ENCODE results near the gene CLK3. TPM values are rescaled to one million over a fixed set of nuclear protein-coding genes. Genes with fewer than 3 reads are reported as not detected.

The CLK3 gene
- total and polyA plus RNA-seq, 2 donors (not counting 1 experiment from before 2014, with no cell fraction given) = 39.9 to 43.1 TPM

DNA sequence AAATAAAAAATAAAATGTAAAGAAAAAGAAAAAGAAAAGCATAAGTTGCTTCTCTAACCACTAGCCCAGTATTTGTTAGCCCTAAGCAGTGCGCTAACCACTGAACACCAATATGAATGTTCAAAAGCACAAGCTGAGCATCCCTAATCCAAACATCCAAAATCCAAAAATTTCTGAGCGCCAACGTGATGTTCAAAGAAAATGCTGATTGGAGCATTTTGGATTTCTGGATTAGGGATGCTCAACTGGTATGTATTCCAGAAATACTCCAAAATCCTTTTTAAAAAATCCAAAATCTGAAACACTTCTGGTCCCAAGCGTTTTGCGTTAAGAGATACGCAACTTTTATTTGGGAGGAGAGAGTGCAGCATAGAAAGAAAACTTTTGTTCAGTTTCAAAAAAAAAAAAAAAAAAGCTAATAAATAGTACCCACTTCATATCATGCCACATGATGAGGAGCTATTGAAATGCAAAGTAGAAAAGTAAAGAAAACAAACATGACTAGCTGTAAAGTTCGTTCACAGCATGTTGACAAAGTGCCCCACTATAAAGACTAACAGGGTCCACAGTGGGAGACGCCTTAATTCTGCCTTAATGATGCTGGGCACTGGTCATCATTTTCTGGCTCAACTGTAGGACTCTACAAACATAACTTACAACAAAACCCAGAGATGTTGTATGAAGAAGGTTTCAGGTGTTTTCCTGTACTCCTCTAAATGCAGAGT lies 47.8 kb downstream of the CLK3 start:
- Histone ChIP-seq H3K9me3 (ENCODE audit: control insufficient read depth, insufficient read depth, low read depth, low read length) (no peaks in the 10 kb centered on the region), H3K4me3 (replicated peaks in 1 of 4; ENCODE audit: control extremely low read depth in 1 of 4, insufficient read depth in 1 of 4, low read depth in 3 of 4, low read length in 4 of 4) (no peak overlapping the region), H4K20me1 (ENCODE audit: control insufficient read depth, extremely low read depth, insufficient read depth, low read length) (peaks cover 2% of the 10 kb centered on the region), H3K27me3 (ENCODE audit: control insufficient read depth, insufficient read depth, low read length) (no peaks in the 10 kb centered on the region), H3K4me1 (ENCODE audit: control insufficient read depth, extremely low read depth, insufficient read depth, low read length) (peaks cover 4% of the 10 kb centered on the region), H2AFZ (ENCODE audit: low read length) (no peak overlapping the region), H3K9ac (ENCODE audit: insufficient read depth, low read length) (no peak overlapping the region), H3K4me2 (ENCODE audit: extremely low read depth, insufficient read depth, low read length) (no peak overlapping the region), H3K36me3 (ENCODE audit: control insufficient read depth, insufficient read depth, low read length) (no peaks in the 10 kb centered on the region), H3K27ac (ENCODE audit: insufficient read depth, low read length) (no peak overlapping the region), H3K79me2 (ENCODE audit: control insufficient read depth, insufficient read depth, low read length) (no peaks in the 10 kb centered on the region)
- no peak for TF ChIP-seq EZH2 (IDR thresholded peaks at IDR 0.05; ENCODE audit: low read length, missing control alignments)
- TF ChIP-seq, protein P1, sequence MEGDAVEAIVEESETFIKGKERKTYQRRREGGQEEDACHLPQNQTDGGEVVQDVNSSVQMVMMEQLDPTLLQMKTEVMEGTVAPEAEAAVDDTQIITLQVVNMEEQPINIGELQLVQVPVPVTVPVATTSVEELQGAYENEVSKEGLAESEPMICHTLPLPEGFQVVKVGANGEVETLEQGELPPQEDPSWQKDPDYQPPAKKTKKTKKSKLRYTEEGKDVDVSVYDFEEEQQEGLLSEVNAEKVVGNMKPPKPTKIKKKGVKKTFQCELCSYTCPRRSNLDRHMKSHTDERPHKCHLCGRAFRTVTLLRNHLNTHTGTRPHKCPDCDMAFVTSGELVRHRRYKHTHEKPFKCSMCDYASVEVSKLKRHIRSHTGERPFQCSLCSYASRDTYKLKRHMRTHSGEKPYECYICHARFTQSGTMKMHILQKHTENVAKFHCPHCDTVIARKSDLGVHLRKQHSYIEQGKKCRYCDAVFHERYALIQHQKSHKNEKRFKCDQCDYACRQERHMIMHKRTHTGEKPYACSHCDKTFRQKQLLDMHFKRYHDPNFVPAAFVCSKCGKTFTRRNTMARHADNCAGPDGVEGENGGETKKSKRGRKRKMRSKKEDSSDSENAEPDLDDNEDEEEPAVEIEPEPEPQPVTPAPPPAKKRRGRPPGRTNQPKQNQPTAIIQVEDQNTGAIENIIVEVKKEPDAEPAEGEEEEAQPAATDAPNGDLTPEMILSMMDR (conservative IDR thresholded peaks at IDR 0.05 in 1 of 2, IDR thresholded peaks at IDR 0.05 in 1 of 2; ENCODE audit: low read depth in 1 of 2, low read length in 2 of 2) = no peak
- no peak for DNase-seq (ENCODE audit: low read depth in 2 of 2)

- H3K4me1 ChIP-seq (ENCODE audit: control insufficient read depth, extremely low read depth, insufficient read depth, low read length) = peaks cover 4% of the 10 kb centered on the region
- no peak overlapping the region for H3K27ac ChIP-seq (ENCODE audit: insufficient read depth, low read length)
- H3K27me3 ChIP-seq (ENCODE audit: control insufficient read depth, insufficient read depth, low read length) = no peaks in the 10 kb centered on the region
- H3K9ac ChIP-seq (ENCODE audit: insufficient read depth, low read length) = no peak overlapping the region
- H2AFZ ChIP-seq (ENCODE audit: low read length) = no peak overlapping the region
- no peak overlapping the region for H3K4me2 ChIP-seq (ENCODE audit: extremely low read depth, insufficient read depth, low read length)
- H3K36me3 ChIP-seq (ENCODE audit: control insufficient read depth, insufficient read depth, low read length) = no peaks in the 10 kb centered on the region
- peak; percentile 49 to 61 for DNase-seq (ENCODE audit: low read depth in 2 of 2)
- no peak for TF ChIP-seq EZH2 (IDR thresholded peaks at IDR 0.05; ENCODE audit: low read length, missing control alignments)
- TF ChIP-seq, protein P1 (conservative IDR thresholded peaks at IDR 0.05 in 1 of 2, IDR thresholded peaks at IDR 0.05 in 1 of 2; ENCODE audit: low read depth in 1 of 2, low read length in 2 of 2) = no peak
- no peaks in the 10 kb centered on the region for H4K20me1 ChIP-seq (ENCODE audit: control insufficient read depth, extremely low read depth, insufficient read depth, low read length)
- H3K9me3 ChIP-seq (ENCODE audit: control insufficient read depth, insufficient read depth, low read depth, low read length) = no peaks in the 10 kb centered on the region
- H3K79me2 ChIP-seq (ENCODE audit: control insufficient read depth, insufficient read depth, low read length) = no peaks in the 10 kb centered on the region
- no peak overlapping the region for H3K4me3 ChIP-seq (replicated peaks in 1 of 4; ENCODE audit: control extremely low read depth in 1 of 4, insufficient read depth in 1 of 4, low read depth in 3 of 4, low read length in 4 of 4)
These were observed 48.5 kb downstream of the CLK3 start for GRCh38 chr15:74664028-74664616.

DNA sequence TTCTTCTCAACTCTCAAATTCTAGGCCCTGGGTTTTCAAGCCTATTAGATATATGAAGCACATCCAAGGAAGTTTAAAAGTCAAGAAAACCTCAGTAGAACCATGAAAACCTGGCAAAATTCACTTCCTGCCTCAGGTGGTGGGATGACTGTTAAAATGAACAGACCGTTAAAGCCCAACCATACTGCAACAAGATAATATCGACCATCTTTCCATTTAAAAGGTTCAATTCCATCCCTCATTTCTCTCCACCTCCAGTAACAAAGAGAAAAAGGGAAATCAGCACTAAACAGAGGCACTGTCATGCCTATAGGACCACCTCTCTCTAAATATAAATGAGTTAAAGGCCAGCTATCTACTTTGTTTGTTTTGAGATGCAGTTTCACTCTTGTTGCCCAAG lies 49.0 kb downstream of the CLK3 start:
- TF ChIP-seq, protein P1 (conservative IDR thresholded peaks at IDR 0.05 in 1 of 2, IDR thresholded peaks at IDR 0.05 in 1 of 2; ENCODE audit: low read depth in 1 of 2, low read length in 2 of 2) = no peak
- no peak for TF ChIP-seq EZH2 (IDR thresholded peaks at IDR 0.05; ENCODE audit: low read length, missing control alignments)
- H4K20me1 ChIP-seq (ENCODE audit: control insufficient read depth, extremely low read depth, insufficient read depth, low read length) = no peaks in the 10 kb centered on the region
- no peak overlapping the region for H2AFZ ChIP-seq (ENCODE audit: low read length)
- H3K79me2 ChIP-seq (ENCODE audit: control insufficient read depth, insufficient read depth, low read length) = no peaks in the 10 kb centered on the region
- H3K9ac ChIP-seq (ENCODE audit: insufficient read depth, low read length) = no peak overlapping the region
- H3K9me3 ChIP-seq (ENCODE audit: control insufficient read depth, insufficient read depth, low read depth, low read length) = no peaks in the 10 kb centered on the region
- no peaks in the 10 kb centered on the region for H3K36me3 ChIP-seq (ENCODE audit: control insufficient read depth, insufficient read depth, low read length)
- no peak overlapping the region for H3K4me2 ChIP-seq (ENCODE audit: extremely low read depth, insufficient read depth, low read length)
- no peak overlapping the region for H3K4me3 ChIP-seq (replicated peaks in 1 of 4; ENCODE audit: control extremely low read depth in 1 of 4, insufficient read depth in 1 of 4, low read depth in 3 of 4, low read length in 4 of 4)
- H3K27ac ChIP-seq (ENCODE audit: insufficient read depth, low read length) = no peak overlapping the region
- H3K27me3 ChIP-seq (ENCODE audit: control insufficient read depth, insufficient read depth, low read length) = no peaks in the 10 kb centered on the region
- DNase-seq (ENCODE audit: low read depth in 2 of 2) = no peak
- H3K4me1 ChIP-seq (ENCODE audit: control insufficient read depth, extremely low read depth, insufficient read depth, low read length) = peaks cover 4% of the 10 kb centered on the region
